AG04450 (cell line): ENCODE data around the gene HID1. TPM values are rescaled to one million over a fixed set of nuclear protein-coding genes. Genes with fewer than 3 reads are reported as not detected.

Experiments
- CTCF ChIA-PET: fragments of 300-600, 350-600 bp; formaldehyde crosslinking; extraction: SDS; loops from one replicate; lab custom pipeline; 2022; ENCODE audit warnings: antibody characterized with exemption, inconsistent platforms; lab: Charles Lee
- POLR2A ChIA-PET: fragments of 350-600 bp; formaldehyde crosslinking; extraction: SDS; loops from one replicate; lab custom pipeline; 2021; ENCODE audit warnings: antibody characterized with exemption, inconsistent platforms; lab: Yijun Ruan, JAX
- DNase-seq: peaks from one replicate; pipeline ENCODE4 v3.0.0-alpha.2; 2011; ENCODE audit warnings: low read depth, low spot score
- H3K27ac ChIP-seq: one replicate; pipeline ENCODE4 v1.5.1; 2012; ENCODE audit warnings: low read depth, low read length, control low read depth
- H3K27me3 ChIP-seq: one replicate; pipeline ENCODE4 v1.6.0; 2012; ENCODE audit warnings: low read length; ENCODE audit not compliant: control insufficient read depth, insufficient read depth
- H3K4me3 ChIP-seq: 2 replicates; pipeline ENCODE4 v1.5.1; 2011; ENCODE audit warnings: mild to moderate bottlenecking, low read depth, low read length, control low read depth
- H3K9me3 ChIP-seq: 2 replicates; pipeline ENCODE4 v1.5.1; 2012; ENCODE audit warnings: low read length; ENCODE audit not compliant: control insufficient read depth, insufficient read depth
- polyA plus RNA-seq: library from polyadenylated mRNA; depleted of rRNA; stranded (reverse); fragments of >200 nt; gene quantifications from 2 replicates; pipeline ENCODE4 v1.2.3, GENCODE V29; 2011
- TF ChIP-seq, protein P1 (sequence below): IDR thresholded peaks from 2 replicates; pipeline ENCODE4 v1.5.1; 2011; ENCODE audit warnings: low read depth, low read length, control low read depth, inconsistent platforms

The HID1 gene
- polyA plus RNA-seq, 1 experiment: 1.8 TPM

DNA sequence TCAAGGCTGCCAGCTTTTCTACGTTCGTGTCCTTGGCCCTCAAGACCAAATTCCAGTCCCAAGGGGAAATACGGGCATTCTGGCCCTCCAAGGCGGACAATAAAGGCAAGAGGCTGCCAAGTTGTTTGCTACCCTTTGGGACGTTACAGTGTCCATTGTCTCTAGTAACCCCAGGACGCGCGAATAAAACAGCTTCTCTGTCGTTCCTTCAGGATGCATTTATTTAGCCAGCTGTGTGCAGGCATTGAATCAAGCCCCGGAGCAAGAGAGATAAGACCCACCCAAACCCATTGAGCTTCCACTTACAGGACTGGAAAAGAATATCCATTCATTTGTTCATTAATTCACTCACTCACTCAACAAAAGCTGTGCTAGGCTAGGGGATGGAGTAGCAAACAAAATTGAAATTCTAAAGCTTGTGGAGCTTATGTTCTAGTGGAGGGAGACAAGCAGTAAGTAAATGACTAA lies 40.6 kb upstream of the HID1 start:
- ChIA-PET POLR2A (interaction anchor here (0.6 to 3.0 kb wide), 13 partner anchors 12 to 118 kb away, joined by 3 to 30 read pairs (median 4); partner anchors contain the start of genes CDR2L, HID1 and NT5C), CTCF (interaction anchor here (0.6 to 3.3 kb wide), 16 partner anchors 10 to 189 kb away, joined by 3 to 62 read pairs (median 6); partner anchors contain the start of genes CDR2L and OTOP2)
- Histone ChIP-seq H3K4me3 (peak overlapping the region; percentile 90), H3K27me3 (no peaks in the 10 kb centered on the region), H3K27ac (peak overlapping the region; percentile 73), H3K9me3 (no peaks in the 10 kb centered on the region)
- no peak for DNase-seq
- TF ChIP-seq, protein P1, sequence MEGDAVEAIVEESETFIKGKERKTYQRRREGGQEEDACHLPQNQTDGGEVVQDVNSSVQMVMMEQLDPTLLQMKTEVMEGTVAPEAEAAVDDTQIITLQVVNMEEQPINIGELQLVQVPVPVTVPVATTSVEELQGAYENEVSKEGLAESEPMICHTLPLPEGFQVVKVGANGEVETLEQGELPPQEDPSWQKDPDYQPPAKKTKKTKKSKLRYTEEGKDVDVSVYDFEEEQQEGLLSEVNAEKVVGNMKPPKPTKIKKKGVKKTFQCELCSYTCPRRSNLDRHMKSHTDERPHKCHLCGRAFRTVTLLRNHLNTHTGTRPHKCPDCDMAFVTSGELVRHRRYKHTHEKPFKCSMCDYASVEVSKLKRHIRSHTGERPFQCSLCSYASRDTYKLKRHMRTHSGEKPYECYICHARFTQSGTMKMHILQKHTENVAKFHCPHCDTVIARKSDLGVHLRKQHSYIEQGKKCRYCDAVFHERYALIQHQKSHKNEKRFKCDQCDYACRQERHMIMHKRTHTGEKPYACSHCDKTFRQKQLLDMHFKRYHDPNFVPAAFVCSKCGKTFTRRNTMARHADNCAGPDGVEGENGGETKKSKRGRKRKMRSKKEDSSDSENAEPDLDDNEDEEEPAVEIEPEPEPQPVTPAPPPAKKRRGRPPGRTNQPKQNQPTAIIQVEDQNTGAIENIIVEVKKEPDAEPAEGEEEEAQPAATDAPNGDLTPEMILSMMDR: no peak

- H3K27ac ChIP-seq: peak within 1 kb of the TSS; percentile 97
- peak; percentile 72 for DNase-seq
- POLR2A ChIA-PET: interaction anchor here (0.6 to 3.0 kb wide), 16 partner anchors 12 to 139 kb away, joined by 3 to 30 read pairs (median 4); partner anchors contain the start of genes CDR2L, HID1 and NT5C
- CTCF ChIA-PET: interaction anchor here (0.6 to 3.3 kb wide), 20 partner anchors 11 to 221 kb away, joined by 3 to 62 read pairs (median 5); partner anchors contain the start of genes CDR2L and OTOP2
- peak within 1 kb of the TSS; percentile 90 for H3K4me3 ChIP-seq
- no peaks in the 10 kb centered on the region for H3K9me3 ChIP-seq
- no peaks in the 10 kb centered on the region for H3K27me3 ChIP-seq
- TF ChIP-seq, protein P1: peak; percentile 62
These were observed 40.0 kb upstream of the HID1 start, which contains the start of gene MRPL58 for GRCh38 chr17:75012346-75013091. MRPL58 (plus strand) TSS chr17:75012670; CDS start chr17:75012687, 17 bp downstream.

- peak overlapping the region; percentile 90 for H3K4me3 ChIP-seq
- no peak for DNase-seq
- POLR2A ChIA-PET: interaction anchor here (1.0 to 3.0 kb wide), 12 partner anchors 13 to 139 kb away, joined by 3 to 30 read pairs (median 6); partner anchors contain the start of genes CDR2L, HID1 and NT5C
- CTCF ChIA-PET: interaction anchor here (0.9 to 3.3 kb wide), 16 partner anchors 11 to 221 kb away, joined by 3 to 62 read pairs (median 7); partner anchors contain the start of gene CDR2L
- peak overlapping the region; percentile 97 for H3K27ac ChIP-seq
- H3K9me3 ChIP-seq: no peaks in the 10 kb centered on the region
- H3K27me3 ChIP-seq: no peaks in the 10 kb centered on the region
- TF ChIP-seq, protein P1: no peak
These were observed 39.5 kb upstream of the HID1 start for GRCh38 chr17:75012096-75012345.

DNA sequence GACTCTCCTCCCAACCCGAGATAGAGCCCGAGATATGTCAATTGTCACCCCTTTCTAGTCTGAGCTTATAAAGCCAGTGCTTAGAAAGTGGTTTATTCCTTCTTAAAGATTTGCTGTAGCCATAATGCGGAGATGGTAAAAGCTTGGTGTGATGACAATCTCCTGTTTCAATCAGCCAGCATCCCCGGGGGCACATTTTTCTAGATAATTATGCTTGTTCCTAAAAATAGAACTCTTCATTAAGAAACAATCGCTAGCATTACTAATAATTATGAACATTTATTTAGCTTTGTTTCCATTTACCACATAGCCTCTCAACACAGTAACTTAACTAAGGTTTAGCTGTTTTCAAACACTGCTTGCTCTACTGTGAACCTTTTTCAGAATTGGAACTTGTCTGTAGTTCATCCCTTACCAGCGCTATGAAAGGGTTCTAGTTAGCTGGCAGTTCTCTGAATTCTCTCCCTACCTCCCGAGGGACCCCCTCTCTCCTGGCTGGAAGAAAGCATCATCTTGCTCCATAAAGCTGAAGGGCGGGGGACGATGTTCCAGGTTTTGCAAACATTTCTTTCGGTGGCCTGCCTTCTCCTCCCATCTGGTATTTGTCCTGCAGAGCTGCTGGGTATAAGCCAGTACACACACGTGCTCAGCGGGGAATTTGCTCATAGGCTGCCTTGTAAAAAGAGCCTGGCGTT lies 39.0 kb upstream of the HID1 start:
- CTCF ChIA-PET: interaction anchor here (0.5 to 3.3 kb wide), 17 partner anchors 12 to 220 kb away, joined by 3 to 62 read pairs (median 7); partner anchors contain the start of gene CDR2L
- Histone ChIP-seq H3K4me3 (peak overlapping the region; percentile 90), H3K9me3 (no peaks in the 10 kb centered on the region), H3K27me3 (no peaks in the 10 kb centered on the region), H3K27ac (peak overlapping the region; percentile 97)
- POLR2A ChIA-PET: interaction anchor here (1.0 to 3.0 kb wide), 7 partner anchors 17 to 138 kb away, joined by 4 to 30 read pairs (median 7); partner anchors contain the start of gene CDR2L
- no peak for DNase-seq
- TF ChIP-seq, protein P1: no peak
